HFF-Myc (cell line): ENCODE data around the gene YIPF3.

Experiments used
- DNase-seq: peaks from one replicate; pipeline ENCODE4 v3.0.0-alpha.2; 2011; ENCODE audit warnings: low read depth; ENCODE audit errors: extremely low read depth
- H3K4me3 ChIP-seq: replicated peaks from 2 replicates; pipeline ENCODE4 v1.5.1; 2011; ENCODE audit warnings: low read depth, mild to moderate bottlenecking, control low read depth, low read length
- TF ChIP-seq, protein P1 (sequence below): IDR thresholded peaks from 2 replicates; pipeline ENCODE4 v1.5.1; 2012; ENCODE audit warnings: mild to moderate bottlenecking, low read depth, low read length, control low read depth; ENCODE audit errors: missing control alignments

Gene YIPF3

DNA sequence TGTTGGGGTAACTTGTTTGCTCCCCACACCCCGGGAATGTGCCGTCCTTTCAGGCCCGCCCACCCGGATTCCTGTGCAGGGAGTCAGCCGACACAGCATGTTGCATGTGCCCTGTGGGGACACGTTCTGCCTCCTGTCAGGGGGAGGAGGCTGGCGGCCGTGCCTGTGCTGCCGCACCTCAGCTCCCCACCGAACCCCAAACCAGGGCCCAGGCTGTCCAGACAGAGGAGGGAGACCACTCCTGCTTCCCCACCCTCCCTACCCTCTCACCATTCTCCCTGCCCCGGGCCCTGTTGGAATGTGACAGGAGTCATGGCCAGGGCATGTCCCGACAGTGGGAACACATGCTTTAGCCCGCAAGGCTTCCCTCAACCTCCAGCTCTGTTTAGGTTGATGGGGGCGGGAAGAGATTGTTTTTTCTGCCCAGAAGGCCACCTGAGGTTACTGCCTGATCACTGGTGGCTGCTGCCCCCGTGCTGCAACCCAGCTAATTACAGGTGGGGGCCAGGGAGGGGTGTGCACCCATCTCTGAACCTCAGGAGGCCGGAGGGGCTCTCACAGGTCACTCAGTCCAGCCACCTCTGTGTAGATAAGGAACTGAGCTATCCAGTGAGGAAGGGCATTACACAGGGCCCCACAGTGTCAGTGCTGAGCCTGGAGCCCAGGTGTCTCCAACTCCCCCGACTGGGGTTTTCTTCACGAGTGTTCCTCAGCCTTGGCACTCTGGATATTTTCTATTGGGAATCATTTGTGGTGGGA lies 20.2 kb downstream of the YIPF3 start:
- DNase-seq, result no peak
- H3K4me3 ChIP-seq, result 0 out of 2 replicates have a peak overlapping the region, but pooled peaks have one; percentile 2

DNA sequence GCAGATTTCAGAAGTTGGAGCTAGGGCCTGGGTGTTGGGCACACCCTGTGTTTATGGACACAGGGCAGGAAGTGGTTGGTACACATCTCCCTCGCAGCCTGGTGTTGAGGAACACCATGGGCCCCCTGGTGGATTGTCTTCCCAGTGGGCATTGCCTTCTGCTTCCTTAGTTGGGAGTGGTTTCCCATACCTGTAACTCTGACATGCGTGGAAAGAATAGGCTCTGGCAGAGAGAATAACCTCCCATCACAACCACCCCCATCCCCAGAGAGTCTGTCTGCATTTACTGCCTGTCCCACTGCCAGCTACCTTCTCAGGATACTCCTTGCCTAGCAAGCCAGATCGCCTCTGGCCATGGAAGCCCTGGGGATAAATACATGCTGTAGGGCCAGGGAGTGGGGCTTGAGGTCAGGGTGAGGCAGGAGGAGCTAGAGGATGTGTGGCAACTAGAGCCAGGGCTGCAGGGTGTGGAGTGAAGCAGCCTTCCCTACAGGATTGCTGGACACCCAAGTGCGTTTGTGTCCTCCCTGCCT lies 21.3 kb downstream of the YIPF3 start:
- TF ChIP-seq, protein P1, sequence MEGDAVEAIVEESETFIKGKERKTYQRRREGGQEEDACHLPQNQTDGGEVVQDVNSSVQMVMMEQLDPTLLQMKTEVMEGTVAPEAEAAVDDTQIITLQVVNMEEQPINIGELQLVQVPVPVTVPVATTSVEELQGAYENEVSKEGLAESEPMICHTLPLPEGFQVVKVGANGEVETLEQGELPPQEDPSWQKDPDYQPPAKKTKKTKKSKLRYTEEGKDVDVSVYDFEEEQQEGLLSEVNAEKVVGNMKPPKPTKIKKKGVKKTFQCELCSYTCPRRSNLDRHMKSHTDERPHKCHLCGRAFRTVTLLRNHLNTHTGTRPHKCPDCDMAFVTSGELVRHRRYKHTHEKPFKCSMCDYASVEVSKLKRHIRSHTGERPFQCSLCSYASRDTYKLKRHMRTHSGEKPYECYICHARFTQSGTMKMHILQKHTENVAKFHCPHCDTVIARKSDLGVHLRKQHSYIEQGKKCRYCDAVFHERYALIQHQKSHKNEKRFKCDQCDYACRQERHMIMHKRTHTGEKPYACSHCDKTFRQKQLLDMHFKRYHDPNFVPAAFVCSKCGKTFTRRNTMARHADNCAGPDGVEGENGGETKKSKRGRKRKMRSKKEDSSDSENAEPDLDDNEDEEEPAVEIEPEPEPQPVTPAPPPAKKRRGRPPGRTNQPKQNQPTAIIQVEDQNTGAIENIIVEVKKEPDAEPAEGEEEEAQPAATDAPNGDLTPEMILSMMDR, result peak; percentile 24
- DNase-seq, result no peak
- no peak overlapping the region for H3K4me3 ChIP-seq

More for the DNA sequence above, 20.2 kb downstream of the YIPF3 start:
- TF ChIP-seq, protein P1, result peak; percentile 70

DNA sequence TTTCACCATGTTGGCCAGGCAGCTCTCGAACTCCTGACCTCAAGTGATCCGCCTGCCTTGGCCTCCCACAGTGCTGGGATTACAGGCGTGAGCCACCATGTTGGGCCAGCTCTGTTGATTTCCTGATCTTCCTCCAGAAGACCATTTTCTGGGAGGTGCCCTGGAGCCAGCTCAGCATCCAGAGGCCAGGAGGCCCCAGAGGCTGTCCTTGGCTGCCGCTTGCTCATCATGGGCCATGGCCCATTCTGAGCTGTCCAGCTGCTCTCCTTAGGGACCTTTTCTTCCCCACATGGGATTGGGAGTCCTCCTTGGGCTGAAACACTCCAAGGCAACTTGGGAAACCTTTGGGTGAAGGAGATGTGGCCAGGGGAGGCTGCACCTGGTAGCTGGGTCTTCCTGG lies 22.0 kb downstream of the YIPF3 start:
- H3K4me3 ChIP-seq, result no peak overlapping the region
- DNase-seq, result no peak
- TF ChIP-seq, protein P1, result no peak

DNA sequence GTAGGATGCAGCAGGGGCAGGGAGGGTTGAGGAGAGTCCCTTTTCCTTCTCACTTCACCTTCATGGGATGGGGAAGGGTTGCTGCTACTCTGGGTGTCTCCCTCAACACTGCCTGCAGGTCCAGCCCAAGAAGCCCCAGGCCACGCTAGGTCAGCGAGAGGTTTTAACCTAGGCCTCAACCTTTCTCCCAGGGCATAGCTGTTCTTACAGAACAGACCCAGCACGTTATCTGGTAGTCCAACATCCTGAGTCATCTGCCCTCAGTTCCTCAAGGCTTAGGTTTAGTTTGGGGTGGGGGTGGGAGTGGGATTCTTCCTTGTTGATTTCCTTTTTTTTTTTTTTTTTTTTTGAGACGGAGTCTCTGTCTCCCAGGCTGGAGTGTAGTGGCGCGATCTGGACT lies 22.4 kb downstream of the YIPF3 start:
- H3K4me3 ChIP-seq, result no peak overlapping the region
- TF ChIP-seq, protein P1, result no peak
- no peak for DNase-seq

DNA sequence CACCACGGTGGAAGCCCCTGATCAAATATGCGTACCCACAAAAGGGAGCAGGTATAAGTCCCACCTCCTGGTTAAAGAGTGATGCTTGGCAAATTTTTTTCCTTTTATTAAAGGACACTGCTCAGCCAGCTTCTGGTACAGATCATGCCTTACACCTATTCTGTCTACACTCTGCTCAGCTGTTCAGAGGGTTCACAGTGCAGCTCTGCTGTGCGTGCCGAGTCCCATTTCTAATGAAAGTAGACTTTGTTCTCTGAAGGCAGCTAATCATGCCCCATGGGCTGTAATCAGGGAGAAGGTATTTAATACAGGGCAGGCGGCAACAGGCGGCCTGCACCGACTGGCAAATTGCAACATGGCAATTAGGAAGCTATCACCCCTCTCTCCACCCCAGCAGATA lies 22.9 kb downstream of the YIPF3 start:
- DNase-seq, result no peak
- no peak overlapping the region for H3K4me3 ChIP-seq
- TF ChIP-seq, protein P1, result no peak

DNA sequence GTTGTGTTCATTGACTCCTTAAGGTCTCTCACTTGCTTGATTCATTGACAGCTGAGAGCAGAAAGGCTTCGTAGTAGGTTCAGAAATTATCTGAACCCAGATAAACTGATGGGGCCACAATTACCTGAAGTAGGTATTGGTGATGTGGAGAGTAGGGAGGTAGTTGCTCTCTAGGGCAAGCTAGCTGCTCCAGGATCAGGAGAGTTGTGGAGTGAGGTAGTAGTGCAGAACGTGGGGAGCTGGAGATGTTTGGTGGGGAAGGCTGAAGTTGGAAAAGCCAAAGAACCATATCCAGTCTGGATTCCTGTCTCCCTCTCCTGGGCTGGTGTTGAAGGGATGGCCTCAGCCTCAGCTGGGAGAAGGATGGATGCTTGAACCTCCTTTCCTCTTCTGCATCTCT lies 23.5 kb downstream of the YIPF3 start:
- TF ChIP-seq, protein P1, result no peak
- no peak overlapping the region for H3K4me3 ChIP-seq
- no peak for DNase-seq
